IMR-90 (cell line): ENCODE measurements around the gene PTPRG. TPM values are rescaled to one million over a fixed set of nuclear protein-coding genes. Genes with fewer than 3 reads are reported as not detected.

ENCODE experiments used
- ATAC-seq: fragments of 200-7000 bp; cut with Tn5 transposase; 2 replicates; pipeline ENCODE4 v1.9.1; 2020; ENCODE audit warnings: low read depth, mild to moderate bottlenecking, moderate library complexity
- BruUV-seq: library from RNA; stranded (reverse); fragments of 400-500 nt; replicated peaks from 2 replicates; lab custom pipeline; 2021; lab: Mats Ljungman, UMichigan
- CTCF ChIA-PET: fragments of 300-600 bp; formaldehyde crosslinking; extraction: SDS; loops from one replicate; lab custom pipeline; 2021; ENCODE audit warnings: antibody characterized with exemption; lab: Yijun Ruan, JAX
- POLR2A ChIA-PET: fragments of 300-600 bp; sonication (Branson Sonifier 250); formaldehyde crosslinking; loops from one replicate; lab custom pipeline; 2022; ENCODE audit warnings: antibody characterized with exemption; ENCODE audit not compliant: unreplicated experiment; lab: Charles Lee
- DNase-seq: peaks from one replicate; pipeline ENCODE4 v3.0.0; 2013
- H2AFZ ChIP-seq: replicated peaks from 2 replicates; pipeline ENCODE3; 2013; ENCODE audit warnings: low read length, mild to moderate bottlenecking; ENCODE audit not compliant: poor library complexity
- H2AK5ac ChIP-seq: 2 replicates; pipeline ENCODE4 v1.6.1; 2013; ENCODE audit warnings: low read depth, low read length, inconsistent platforms
- H2AK9ac ChIP-seq: replicated peaks from 2 replicates; pipeline ENCODE3; 2013; ENCODE audit warnings: mild to moderate bottlenecking, low read depth, low read length, moderate library complexity; ENCODE audit not compliant: poor library complexity
- H2BK120ac ChIP-seq: 2 replicates; pipeline ENCODE4 v1.6.1; 2013; ENCODE audit warnings: low read depth, low read length, inconsistent platforms
- H2BK15ac ChIP-seq: 3 replicates; pipeline ENCODE4 v1.6.1; 2013; ENCODE audit warnings: low read depth, low read length, inconsistent platforms
- H2BK20ac ChIP-seq: 2 replicates; pipeline ENCODE4 v1.6.1; 2013; ENCODE audit warnings: low read depth, mild to moderate bottlenecking, inconsistent platforms, low read length, moderate library complexity
- H2BK5ac ChIP-seq: 2 replicates; pipeline ENCODE4 v1.6.1; 2013; ENCODE audit warnings: mild to moderate bottlenecking, low read depth, low read length, inconsistent platforms; ENCODE audit not compliant: poor library complexity, severe bottlenecking
- H3K14ac ChIP-seq: replicated peaks from 2 replicates; pipeline ENCODE4 v1.6.1; 2013; ENCODE audit warnings: low read depth, low read length, inconsistent platforms
- H3K18ac ChIP-seq: 2 replicates; pipeline ENCODE4 v1.6.1; 2013; ENCODE audit warnings: low read depth, low read length, control low read depth
- H3K23ac ChIP-seq: 2 replicates; pipeline ENCODE4 v1.6.1; 2013; ENCODE audit warnings: low read depth, low read length, inconsistent platforms
- H3K27ac ChIP-seq: 2 replicates; pipeline ENCODE4 v1.5.1; 2013; ENCODE audit warnings: mild to moderate bottlenecking, control low read depth, low read length; ENCODE audit not compliant: insufficient read depth
- H3K27me3 ChIP-seq: 2 replicates; pipeline ENCODE4 v1.6.1; 2013; ENCODE audit warnings: low read length; ENCODE audit not compliant: control insufficient read depth, insufficient read depth
- H3K36me3 ChIP-seq: 2 replicates; pipeline ENCODE4 v1.6.1; 2013; ENCODE audit warnings: low read length, mixed read lengths; ENCODE audit not compliant: control insufficient read depth, insufficient read depth
- H3K4ac ChIP-seq: 2 replicates; pipeline ENCODE4 v1.6.1; 2013; ENCODE audit warnings: low read depth, low read length, inconsistent platforms
- H3K4me1 ChIP-seq: 2 replicates; pipeline ENCODE4 v1.6.1; 2013; ENCODE audit warnings: low read length, mixed read lengths; ENCODE audit not compliant: control insufficient read depth, insufficient read depth
- H3K4me2 ChIP-seq: 2 replicates; pipeline ENCODE4 v1.6.1; 2013; ENCODE audit warnings: low read depth, mild to moderate bottlenecking, control low read depth, low read length, moderate library complexity
- H3K4me3 ChIP-seq: 2 replicates; pipeline ENCODE4 v1.5.1; 2013; ENCODE audit warnings: low read depth, mild to moderate bottlenecking, control low read depth, low read length, moderate library complexity; ENCODE audit not compliant: insufficient read depth
- H3K56ac ChIP-seq: 2 replicates; pipeline ENCODE4 v1.6.1; 2013; ENCODE audit warnings: low read length, inconsistent platforms; ENCODE audit not compliant: insufficient read depth; ENCODE audit errors: extremely low read depth
- H3K79me1 ChIP-seq, 2 experiments: 2 replicates each; pipeline ENCODE4 v1.6.1; 2013; ENCODE audit warnings: low read length in 2 of 2, inconsistent platforms in 1 of 2, low read depth in 1 of 2
- H3K9ac ChIP-seq: 2 replicates; pipeline ENCODE4 v1.6.1; 2013; ENCODE audit warnings: low read depth, low read length, control low read depth
- H3K9me1 ChIP-seq: 2 replicates; pipeline ENCODE4 v1.6.1; 2013; ENCODE audit warnings: low read length, inconsistent platforms; ENCODE audit not compliant: insufficient read depth
- H3K9me3 ChIP-seq: 2 replicates; pipeline ENCODE4 v1.6.1; 2013; ENCODE audit warnings: low read length; ENCODE audit not compliant: control insufficient read depth, insufficient read depth
- H4K20me1 ChIP-seq: 2 replicates; pipeline ENCODE4 v1.6.1; 2013; ENCODE audit warnings: low read length, inconsistent platforms; ENCODE audit not compliant: insufficient read depth
- H4K5ac ChIP-seq: 2 replicates; pipeline ENCODE4 v1.6.1; 2013; ENCODE audit warnings: mild to moderate bottlenecking, low read depth, low read length, control low read depth
- H4K8ac ChIP-seq, 2 experiments: 2 replicates each; pipeline ENCODE4 v1.6.1; 2013; ENCODE audit warnings: low read depth in 2 of 2, low read length in 2 of 2, control low read depth in 1 of 2, inconsistent platforms in 1 of 2
- H4K91ac ChIP-seq: 2 replicates; pipeline ENCODE4 v1.6.1; 2013; ENCODE audit warnings: low read depth, low read length, inconsistent platforms; ENCODE audit not compliant: insufficient read depth
- BHLHE40 ChIP-seq: fragments of 150-350 bp; IDR thresholded peaks from 2 replicates; pipeline ENCODE4 v1.6.1; 2016; ENCODE audit warnings: mild to moderate bottlenecking, low read depth, low read length
- FOS ChIP-seq: fragments of 150-350 bp; IDR thresholded peaks from 2 replicates; pipeline ENCODE4 v1.6.1; 2016; ENCODE audit warnings: low read depth, low read length
- MAFK ChIP-seq: IDR thresholded peaks from 2 replicates; pipeline ENCODE4 v1.6.1; 2012; ENCODE audit warnings: low read depth, low read length, improper control_type of control experiment
- MXI1 ChIP-seq: IDR thresholded peaks from 2 replicates; pipeline ENCODE4 v1.6.1; 2012; ENCODE audit warnings: low read depth, mild to moderate bottlenecking, low read length, moderate library complexity, borderline replicate concordance
- NFE2L2 ChIP-seq: fragments of 150-350 bp; IDR thresholded peaks from 2 replicates; pipeline ENCODE4 v1.6.1; 2016; ENCODE audit warnings: low read depth, mild to moderate bottlenecking, low read length
- RAD21 ChIP-seq: IDR thresholded peaks from 2 replicates; pipeline ENCODE4 v1.6.1; 2012; ENCODE audit warnings: low read length, improper control_type of control experiment
- RFX5 ChIP-seq: IDR thresholded peaks from 2 replicates; pipeline ENCODE4 v1.8.0; 2012; ENCODE audit warnings: low read depth, mild to moderate bottlenecking, low read length, moderate library complexity
- WGBS, 2 experiments: methylation state at CpG; one replicate each; pipeline versions ENCODE4 v1.1.5 to v1.1.7; 2013; ENCODE audit warnings: missing lambda C conversion rate in 2 of 2; ENCODE audit not compliant: insufficient read length in 1 of 2; ENCODE audit errors: extremely low coverage in 2 of 2; 5-methylcytosine and 5-hydroxymethylcytosine counted together
- dilution Hi-C: fragments of 300-500 bp; cut with HindIII; formaldehyde crosslinking; loops from one replicate; pipeline ENCODE4 v1.14.3; 2018; ENCODE audit warnings: low sequenced_read_pairs; ENCODE audit not compliant: unreplicated experiment
- in situ Hi-C: fragments of 300-500 bp; cut with MboI; formaldehyde crosslinking; loops from 3 replicates; pipeline ENCODE4 v1.14.3; 2019; ENCODE audit warnings: low sequenced_read_pairs, inconsistent platforms, mixed read lengths
- intact Hi-C: fragments of 100-400 bp; cut with micrococcal nuclease; formaldehyde crosslinking; loops from 2 replicates; pipeline ENCODE4 v1.10.0; 2022
- polyA plus RNA-seq, 3 experiments: library from polyadenylated mRNA; depleted of rRNA; stranded (reverse); fragments of >200 nt; gene quantifications; 2 replicates each; pipeline ENCODE4 v1.2.3, GENCODE V29; 2012; ENCODE audit warnings: low replicate concordance in 1 of 3
- total RNA-seq: library from RNA; depleted of rRNA; stranded (reverse); fragments of >200 nt; gene quantifications from 2 replicates; pipeline ENCODE4 v1.2.3, GENCODE V29; 2012
- TF ChIP-seq, protein P1 (sequence below): fragments of 150-350 bp; IDR thresholded peaks from 2 replicates; pipeline ENCODE4 v1.6.1; 2016; ENCODE audit warnings: low read depth, mild to moderate bottlenecking, low read length, moderate library complexity, borderline replicate concordance

The PTPRG gene
- total and polyA plus RNA-seq, 2 of the 4 experiments (the other 2 are of a cell fraction) = 7.7 to 31.0 TPM

GRCh38 chr3:61997101-61997500 lies 435.7 kb downstream of the PTPRG start:
- H3K9me1 ChIP-seq = no peaks in the 10 kb centered on the region
- H3K4me2 ChIP-seq = no peak overlapping the region
- H3K18ac ChIP-seq = no peak overlapping the region
- no peak overlapping the region for H2BK20ac ChIP-seq
- H4K8ac ChIP-seq = no peak overlapping the region
- dilution Hi-C loops (no loop called here), in situ Hi-C loops (no loop called here), intact Hi-C loops (no loop called here)
- no peak overlapping the region for H3K56ac ChIP-seq
- H3K27me3 ChIP-seq = no peaks in the 10 kb centered on the region
- H4K20me1 ChIP-seq = no peaks in the 10 kb centered on the region
- no peak overlapping the region for H3K4me3 ChIP-seq
- H2BK15ac ChIP-seq = no peak overlapping the region
- H4K5ac ChIP-seq = no peak overlapping the region
- H2AFZ ChIP-seq = no peak overlapping the region
- ATAC-seq (peak; percentile 49), DNase-seq (peak; percentile 24)
- H3K23ac ChIP-seq = no peak overlapping the region
- POLR2A ChIA-PET = no interaction called here
- no peaks in the 10 kb centered on the region for H3K9me3 ChIP-seq
- WGBS, 2 experiments = 80% methylated on average over 3 of the region's 4 CpGs; no CpG with 5 or more reads in 1 of the 2 experiments
- no peaks in the 10 kb centered on the region for H3K36me3 ChIP-seq
- CTCF ChIA-PET = interaction anchor here (1.0 kb wide), 1 partner anchor 420 kb away, joined by 4 read pairs; no protein-coding TSS in a partner anchor
- H2AK9ac ChIP-seq = no peak overlapping the region
- no peak overlapping the region for H2AK5ac ChIP-seq
- H2BK5ac ChIP-seq = no peak overlapping the region
- BruUV-seq = no TSS peak
- no peak overlapping the region for H3K14ac ChIP-seq
- H2BK120ac ChIP-seq = no peak overlapping the region
- H3K79me1 ChIP-seq = peaks cover 4 to 6% of the 10 kb centered on the region in 2 experiments; a peak in 2 of 4 replicates
- no peak overlapping the region for H3K4ac ChIP-seq
- no peaks in the 10 kb centered on the region for H3K4me1 ChIP-seq
- TF ChIP-seq FOS = no peak
- TF ChIP-seq, protein P1, sequence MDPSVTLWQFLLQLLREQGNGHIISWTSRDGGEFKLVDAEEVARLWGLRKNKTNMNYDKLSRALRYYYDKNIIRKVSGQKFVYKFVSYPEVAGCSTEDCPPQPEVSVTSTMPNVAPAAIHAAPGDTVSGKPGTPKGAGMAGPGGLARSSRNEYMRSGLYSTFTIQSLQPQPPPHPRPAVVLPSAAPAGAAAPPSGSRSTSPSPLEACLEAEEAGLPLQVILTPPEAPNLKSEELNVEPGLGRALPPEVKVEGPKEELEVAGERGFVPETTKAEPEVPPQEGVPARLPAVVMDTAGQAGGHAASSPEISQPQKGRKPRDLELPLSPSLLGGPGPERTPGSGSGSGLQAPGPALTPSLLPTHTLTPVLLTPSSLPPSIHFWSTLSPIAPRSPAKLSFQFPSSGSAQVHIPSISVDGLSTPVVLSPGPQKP = no peak
- no peak for TF ChIP-seq MAFK
- TF ChIP-seq NFE2L2 = no peak
- TF ChIP-seq BHLHE40 = no peak
- no peak for TF ChIP-seq MXI1
- no peak for TF ChIP-seq RFX5
- no peak for TF ChIP-seq RAD21
- no peak overlapping the region for H4K91ac ChIP-seq
- H3K27ac ChIP-seq = no peak overlapping the region
- no peak overlapping the region for H3K9ac ChIP-seq
